ENCODE results near the gene PCIF1. TPM values are rescaled to one million over a fixed set of nuclear protein-coding genes. Genes with fewer than 3 reads are reported as not detected.

PCIF1 gene
- total and polyA plus RNA-seq, 9 of the 15 experiments (the other 6 are each of a cell fraction or from before 2014, with no cell fraction given), result 5.8 to 29.4 (median 11.3) TPM

DNA sequence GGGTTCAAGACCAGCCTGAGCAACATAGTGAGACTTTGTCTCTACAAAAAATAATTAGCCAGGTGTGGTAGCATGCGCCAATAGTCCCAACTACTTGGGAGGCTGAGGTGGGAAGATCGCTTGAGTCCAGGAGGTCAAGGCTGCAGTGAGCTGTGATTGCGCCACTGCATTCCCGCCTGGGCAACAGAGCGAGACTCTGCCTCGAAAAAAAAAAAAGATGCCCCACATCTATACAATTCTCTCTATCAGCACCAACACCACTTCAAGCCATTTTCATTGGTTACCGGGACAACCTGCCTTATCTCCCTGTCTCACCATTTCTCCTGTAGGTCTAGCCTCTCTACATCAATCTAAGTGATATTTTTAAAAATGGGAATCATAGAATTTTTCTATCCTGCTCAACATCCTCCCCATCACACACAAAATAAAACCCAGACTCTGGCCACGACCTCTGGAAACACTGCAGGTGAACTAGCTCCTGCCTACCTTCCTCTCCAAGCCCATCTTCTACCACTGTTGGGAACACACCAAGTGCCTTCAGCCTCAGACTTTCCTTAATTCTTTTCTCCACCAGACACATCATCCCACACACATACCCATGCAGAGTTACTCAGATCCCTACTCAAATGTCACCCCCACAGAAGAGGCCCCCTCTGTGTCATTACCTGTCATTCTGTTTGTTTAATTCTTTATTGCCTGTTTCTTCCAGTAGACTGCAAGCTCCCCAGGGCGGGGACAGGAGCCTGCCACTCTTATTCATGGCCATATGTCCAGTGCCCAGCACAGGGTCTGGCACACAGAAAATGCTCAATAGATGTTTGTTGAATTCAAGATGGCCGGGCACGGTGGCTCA is 12.9 kb upstream of the PCIF1 start:
- ChIA-PET POLR2A (interaction anchor here (0.6 to 8.0 kb wide), 6 partner anchors 11 to 53 kb away, joined by 3 to 91 read pairs (median 4); partner anchors contain the start of gene PCIF1), CTCF (ENCODE audit: low intra/inter-chr PET ratio) (no interaction called here)
- TF ChIP-seq HSF4 (CRISPR knock-in tag; IDR thresholded peaks at IDR 0.05; ENCODE audit: borderline replicate concordance), result no peak
- TF ChIP-seq, protein P1, sequence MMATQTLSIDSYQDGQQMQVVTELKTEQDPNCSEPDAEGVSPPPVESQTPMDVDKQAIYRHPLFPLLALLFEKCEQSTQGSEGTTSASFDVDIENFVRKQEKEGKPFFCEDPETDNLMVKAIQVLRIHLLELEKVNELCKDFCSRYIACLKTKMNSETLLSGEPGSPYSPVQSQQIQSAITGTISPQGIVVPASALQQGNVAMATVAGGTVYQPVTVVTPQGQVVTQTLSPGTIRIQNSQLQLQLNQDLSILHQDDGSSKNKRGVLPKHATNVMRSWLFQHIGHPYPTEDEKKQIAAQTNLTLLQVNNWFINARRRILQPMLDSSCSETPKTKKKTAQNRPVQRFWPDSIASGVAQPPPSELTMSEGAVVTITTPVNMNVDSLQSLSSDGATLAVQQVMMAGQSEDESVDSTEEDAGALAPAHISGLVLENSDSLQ (IDR thresholded peaks at IDR 0.05), result 0 out of 2 replicates have a peak, but pooled peaks have one; percentile 7
- TF ChIP-seq SMARCA5 (IDR thresholded peaks at IDR 0.05), result no peak
- peak; percentile 36; the same call in 1 of the 2 replicates for TF ChIP-seq RFX1 (IDR thresholded peaks at IDR 0.05)
- TF ChIP-seq ZNF445 (CRISPR knock-in tag; IDR thresholded peaks at IDR 0.05; ENCODE audit: low read depth), result no peak
- no TSS peak for BruUV-seq (replicated peaks)
- no peaks in the 10 kb centered on the region for H3K27me3 ChIP-seq (ENCODE audit: control insufficient read depth in 2 of 2, insufficient read depth in 2 of 2, low read length in 2 of 2)
- H3K9me3 ChIP-seq (replicated peaks; ENCODE audit: control insufficient read depth, insufficient read depth, low read depth, low read length), result no peaks in the 10 kb centered on the region
- H3K36me3 ChIP-seq (ENCODE audit: control insufficient read depth, insufficient read depth, low read length), result no peaks in the 10 kb centered on the region
- no peaks in the 10 kb centered on the region for H3K9me1 ChIP-seq (ENCODE audit: control insufficient read depth, insufficient read depth, low read length)
- intact Hi-C loops (cut with micrococcal nuclease), result no loop called here
- H3K4me2 ChIP-seq (ENCODE audit: insufficient read depth, low read length), result no peak overlapping the region
- H3K79me2 ChIP-seq (ENCODE audit: control insufficient read depth, insufficient read depth, low read length), result no peaks in the 10 kb centered on the region
- H3K9ac ChIP-seq (ENCODE audit: insufficient read depth in 1 of 2, low read depth in 2 of 2, low read length in 2 of 2), result no peak overlapping the region
- no peak overlapping the region for H3K4me3 ChIP-seq
- in situ Hi-C loops (cut with MboI), result no loop called here
- FAIRE-seq (no peak), DNase-seq (ENCODE audit: extremely low read depth in 1 of 4, low spot score in 3 of 4) (no peak), ATAC-seq (no peak)
- H3K27ac ChIP-seq (ENCODE audit: extremely low read depth, low read depth, low read length), result no peak overlapping the region
- 34% methylated on average over 11 of the region's 11 CpGs for WGBS (ENCODE audit: insufficient coverage, low coverage, missing lambda C conversion rate)
- H3K4me1 ChIP-seq (replicated peaks in 1 of 2; ENCODE audit: control insufficient read depth in 2 of 2, insufficient read depth in 2 of 2, low read length in 2 of 2), result peaks cover 10% of the 10 kb centered on the region in 2 experiments; a peak in 4 of 5 replicates
- no peak overlapping the region for H2AFZ ChIP-seq (ENCODE audit: low read depth, low read length)
- H4K20me1 ChIP-seq (replicated peaks; ENCODE audit: control insufficient read depth, insufficient read depth, low read length), result 0 out of 2 replicates have a peak, but pooled peaks cover 3% of the 10 kb centered on the region

Measured in K562 (cell line).